ENCODE measurements around the gene RAB3IL1. TPM values are rescaled to one million over a fixed set of nuclear protein-coding genes. Genes with fewer than 3 reads are reported as not detected.

RAB3IL1 gene
- total RNA-seq, 3 donors from 2014 or later = 0.15 to 1.4 TPM; not detected in 1

DNA sequence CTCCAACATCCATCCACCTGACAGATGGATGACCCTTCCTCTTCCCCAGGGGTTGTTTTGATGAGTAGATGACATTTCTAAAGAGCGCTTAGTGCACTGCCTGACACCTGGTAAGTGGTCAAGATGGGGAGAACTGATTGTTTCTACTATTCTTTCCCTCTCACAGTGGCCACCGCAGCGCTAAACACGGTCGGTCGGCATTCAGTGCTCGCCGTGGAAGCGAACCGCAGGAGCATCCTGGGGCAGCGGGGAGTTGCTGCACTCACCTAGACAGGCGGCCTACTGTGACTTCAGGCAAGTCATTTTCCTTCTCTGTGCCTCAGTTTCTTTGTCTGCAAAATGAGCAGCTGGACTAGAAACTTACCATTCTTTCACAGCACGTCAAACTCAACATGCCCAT is 27.8 kb upstream of the RAB3IL1 start:
- Mint-ChIP-seq H3K4me1 (ENCODE audit: low read depth) (peaks cover 3% of the 10 kb centered on the region), H3K4me3 (no peak overlapping the region), H3K36me3 (ENCODE audit: insufficient read depth) (no peaks in the 10 kb centered on the region), H3K27me3 (ENCODE audit: low read depth) (no peaks in the 10 kb centered on the region), H3K9me3 (no peaks in the 10 kb centered on the region)
- DNase-seq (no peak), ATAC-seq (no peak)

DNA sequence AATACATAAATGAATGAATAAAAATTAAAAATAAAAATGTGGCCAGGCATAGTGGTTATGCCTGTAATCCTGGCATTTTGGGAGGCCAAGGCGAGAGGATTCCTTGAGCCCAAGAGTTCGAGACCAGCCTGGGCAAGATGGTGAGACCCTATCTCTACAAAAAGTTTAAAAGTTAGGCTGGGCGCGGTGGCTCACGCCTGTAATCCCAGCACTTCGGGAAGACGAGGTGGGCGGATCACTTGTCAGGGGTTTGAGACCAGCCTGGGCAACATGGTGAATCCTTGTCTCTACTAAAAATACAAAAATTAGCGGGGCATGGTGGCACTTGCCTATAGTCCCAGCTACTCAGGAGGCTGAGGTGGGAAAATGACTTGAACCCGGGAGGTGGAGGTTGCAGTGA is 23.1 kb upstream of the RAB3IL1 start:
- Mint-ChIP-seq H3K36me3 (ENCODE audit: insufficient read depth) (peaks cover 3% of the 10 kb centered on the region), H3K4me3 (no peak overlapping the region), H3K27me3 (ENCODE audit: low read depth) (peaks cover 10% of the 10 kb centered on the region), H3K9me3 (peaks cover 13% of the 10 kb centered on the region), H3K4me1 (ENCODE audit: low read depth) (no peaks in the 10 kb centered on the region)
- ATAC-seq = no peak
- DNase-seq = no peak

DNA sequence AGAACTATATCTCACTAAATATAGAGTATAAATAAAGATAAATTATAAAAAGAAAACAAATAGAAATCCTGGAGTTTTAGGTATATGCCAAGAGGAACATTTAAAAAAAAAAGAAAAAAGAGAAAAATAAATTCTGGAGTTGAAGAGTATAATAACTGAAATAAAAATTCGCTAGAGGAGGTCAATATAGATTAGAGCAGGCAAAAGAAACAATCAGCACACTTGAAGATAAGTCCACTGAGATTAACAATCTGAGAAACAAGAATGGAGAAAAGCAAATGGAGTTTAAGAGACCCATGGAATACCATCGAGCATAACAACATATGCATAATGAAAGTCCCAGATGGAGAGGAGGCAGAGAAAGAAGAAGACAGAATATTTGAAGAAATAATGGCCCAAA is 18.5 kb upstream of the RAB3IL1 start:
- peaks cover 3% of the 10 kb centered on the region for H3K36me3 Mint-ChIP-seq (ENCODE audit: insufficient read depth)
- no peak for ATAC-seq
- no peak overlapping the region for H3K4me3 Mint-ChIP-seq

DNA sequence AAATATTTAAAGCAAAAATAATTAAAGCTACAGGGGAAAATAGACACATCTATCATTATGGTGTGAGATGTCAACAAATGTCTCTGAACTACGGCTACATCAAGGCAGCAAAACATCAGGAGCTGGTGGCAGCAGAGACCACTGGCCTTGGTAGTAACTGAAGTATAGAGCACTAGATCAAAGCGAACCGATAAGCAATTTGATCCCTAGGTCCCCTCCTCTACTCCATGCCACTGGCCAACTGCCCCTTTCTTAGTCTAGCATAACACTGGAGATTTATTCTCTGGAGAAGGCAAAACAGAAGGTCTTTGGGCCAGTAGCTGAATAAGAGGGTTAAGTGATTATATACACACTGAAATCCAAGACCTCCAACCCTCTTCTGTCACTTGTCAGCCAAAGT is 13.6 kb upstream of the RAB3IL1 start:
- Mint-ChIP-seq H3K9me3 (peaks cover 7% of the 10 kb centered on the region), H3K36me3 (ENCODE audit: insufficient read depth) (peaks cover under 1% of the 10 kb centered on the region), H3K27me3 (ENCODE audit: low read depth) (peaks cover 17% of the 10 kb centered on the region), H3K4me3 (no peak overlapping the region), H3K4me1 (ENCODE audit: low read depth) (no peaks in the 10 kb centered on the region)
- no peak for ATAC-seq
- no peak for DNase-seq

More for the DNA sequence above, 18.5 kb upstream of the RAB3IL1 start:
- DNase-seq = no peak
- Mint-ChIP-seq H3K27me3 (ENCODE audit: low read depth) (peaks cover 26% of the 10 kb centered on the region), H3K9me3 (peaks cover 18% of the 10 kb centered on the region), H3K4me1 (ENCODE audit: low read depth) (no peaks in the 10 kb centered on the region)

DNA sequence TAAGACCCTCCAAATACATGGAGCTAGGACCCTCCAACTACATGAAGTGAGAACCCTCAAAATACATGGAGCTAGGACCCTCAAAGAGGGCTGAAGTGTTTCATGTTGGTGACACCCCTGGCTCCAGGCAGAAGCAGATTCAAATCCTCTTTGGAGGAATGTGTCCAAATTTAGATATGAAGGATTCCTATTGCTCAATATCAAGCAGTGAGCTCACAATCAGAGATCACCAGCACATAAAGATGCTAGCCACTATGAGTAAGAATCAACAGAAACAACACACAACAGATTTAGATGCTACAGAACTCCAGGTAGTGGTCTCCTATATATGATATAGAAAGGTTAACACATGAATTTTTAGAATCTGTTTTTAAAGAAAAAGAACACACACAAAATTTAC is 11.2 kb upstream of the RAB3IL1 start:
- H3K9me3 Mint-ChIP-seq = peaks cover 5% of the 10 kb centered on the region
- peaks cover 11% of the 10 kb centered on the region for H3K27me3 Mint-ChIP-seq (ENCODE audit: low read depth)
- H3K4me3 Mint-ChIP-seq = no peak overlapping the region
- no peak for DNase-seq
- no peaks in the 10 kb centered on the region for H3K4me1 Mint-ChIP-seq (ENCODE audit: low read depth)
- no peaks in the 10 kb centered on the region for H3K36me3 Mint-ChIP-seq (ENCODE audit: insufficient read depth)
- ATAC-seq = no peak

DNA sequence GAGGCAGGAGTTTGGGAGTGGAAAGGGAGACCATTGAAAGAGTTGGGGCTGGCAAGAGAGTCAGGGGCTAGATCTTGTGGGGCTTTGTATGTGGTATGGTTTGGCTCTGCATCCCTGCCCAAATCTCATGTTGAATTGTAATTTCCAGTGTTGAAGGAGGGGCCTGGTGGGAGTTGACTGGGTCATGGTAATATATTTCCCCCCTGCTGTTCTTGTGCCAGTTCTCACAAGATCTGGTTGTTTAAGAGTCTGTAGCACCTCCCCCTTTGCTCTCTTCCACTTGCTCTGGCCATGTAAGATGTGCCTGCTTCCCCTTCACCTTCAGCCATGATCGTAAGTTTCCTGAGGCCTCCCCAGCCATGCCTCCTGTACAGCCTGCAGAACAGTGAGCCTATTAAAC is 10.1 kb upstream of the RAB3IL1 start:
- ATAC-seq = no peak
- Mint-ChIP-seq H3K27me3 (ENCODE audit: low read depth) (peaks cover 10% of the 10 kb centered on the region), H3K36me3 (ENCODE audit: insufficient read depth) (no peaks in the 10 kb centered on the region)

DNA sequence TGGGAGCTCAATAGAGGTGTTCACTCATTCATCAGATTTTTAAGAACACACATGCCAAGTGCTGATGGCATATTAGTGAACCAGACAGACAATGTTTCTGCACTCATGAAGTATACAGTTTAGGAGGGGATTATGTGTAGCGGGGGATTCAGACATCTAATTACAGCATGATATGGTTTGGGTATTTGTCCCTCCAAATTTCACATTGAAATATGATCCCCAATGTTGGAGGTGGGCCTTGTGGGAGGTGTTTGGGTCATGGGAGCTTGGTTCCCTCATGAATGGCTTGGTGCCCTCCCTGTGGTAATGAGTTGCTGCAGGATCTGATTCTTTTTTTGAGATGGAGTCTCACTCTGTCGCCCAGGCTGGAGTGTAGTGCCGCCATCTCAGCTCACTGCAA is 8.9 kb upstream of the RAB3IL1 start:
- no peaks in the 10 kb centered on the region for H3K4me1 Mint-ChIP-seq (ENCODE audit: low read depth)

More for the DNA sequence above, 10.1 kb upstream of the RAB3IL1 start:
- H3K4me1 Mint-ChIP-seq (ENCODE audit: low read depth) = no peaks in the 10 kb centered on the region
- H3K9me3 Mint-ChIP-seq = no peaks in the 10 kb centered on the region
- H3K4me3 Mint-ChIP-seq = no peak overlapping the region
- no peak for DNase-seq

DNA sequence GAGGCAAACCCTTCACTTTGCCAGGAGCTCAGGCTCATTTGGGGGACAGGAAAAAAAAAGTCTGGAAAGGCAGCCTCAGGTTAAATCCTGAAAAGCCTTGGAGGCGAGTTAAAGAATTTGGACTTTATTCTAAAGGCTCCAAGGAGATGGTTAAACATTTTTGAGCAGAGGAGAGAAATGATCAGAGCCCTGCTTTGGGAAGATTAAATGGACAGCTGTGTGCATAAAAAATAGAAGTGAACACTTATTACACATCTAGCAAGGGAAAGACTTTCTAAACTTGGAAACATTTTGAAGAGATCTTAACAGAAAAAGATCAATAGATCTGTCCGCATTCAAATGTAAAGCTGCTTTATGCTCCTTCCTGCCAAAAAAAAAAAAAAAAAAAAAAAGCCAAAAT is 8.4 kb upstream of the RAB3IL1 start:
- no peak overlapping the region for H3K4me3 Mint-ChIP-seq
- no peaks in the 10 kb centered on the region for H3K36me3 Mint-ChIP-seq (ENCODE audit: insufficient read depth)
- no peak for DNase-seq
- peaks cover 11% of the 10 kb centered on the region for H3K27me3 Mint-ChIP-seq (ENCODE audit: low read depth)
- ATAC-seq = no peak
- H3K4me1 Mint-ChIP-seq (ENCODE audit: low read depth) = no peaks in the 10 kb centered on the region
- no peaks in the 10 kb centered on the region for H3K9me3 Mint-ChIP-seq

More for the DNA sequence above, 8.9 kb upstream of the RAB3IL1 start:
- Mint-ChIP-seq H3K36me3 (ENCODE audit: insufficient read depth) (no peaks in the 10 kb centered on the region), H3K27me3 (ENCODE audit: low read depth) (peaks cover 13% of the 10 kb centered on the region), H3K9me3 (no peaks in the 10 kb centered on the region), H3K4me3 (no peak overlapping the region)
- DNase-seq = no peak
- ATAC-seq = no peak

DNA sequence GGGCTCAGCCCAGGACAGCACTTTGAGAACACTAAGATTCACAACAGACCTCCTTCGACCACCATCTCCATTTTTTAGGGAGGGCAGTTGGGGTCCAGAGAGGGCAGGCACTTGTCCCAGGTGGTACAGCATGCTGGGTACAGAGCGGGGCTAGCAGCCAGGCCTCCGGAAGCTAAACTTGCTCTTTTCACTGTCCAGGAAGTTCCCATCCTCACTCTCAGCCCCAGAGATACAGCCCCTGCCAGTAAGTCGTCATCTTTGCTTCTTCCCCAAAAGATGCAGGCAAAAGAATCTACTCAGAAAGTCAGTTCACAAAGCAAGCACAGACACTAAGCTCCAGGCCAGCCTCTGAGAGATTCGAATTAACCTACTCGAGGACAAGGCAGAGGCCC is 6.7 kb upstream of the RAB3IL1 start:
- no peaks in the 10 kb centered on the region for H3K36me3 Mint-ChIP-seq (ENCODE audit: insufficient read depth)
- no peak overlapping the region for H3K4me3 Mint-ChIP-seq
- peaks cover 25% of the 10 kb centered on the region for H3K27me3 Mint-ChIP-seq (ENCODE audit: low read depth)
- ATAC-seq = no peak
- no peak for DNase-seq
- no peaks in the 10 kb centered on the region for H3K9me3 Mint-ChIP-seq
- no peaks in the 10 kb centered on the region for H3K4me1 Mint-ChIP-seq (ENCODE audit: low read depth)

DNA sequence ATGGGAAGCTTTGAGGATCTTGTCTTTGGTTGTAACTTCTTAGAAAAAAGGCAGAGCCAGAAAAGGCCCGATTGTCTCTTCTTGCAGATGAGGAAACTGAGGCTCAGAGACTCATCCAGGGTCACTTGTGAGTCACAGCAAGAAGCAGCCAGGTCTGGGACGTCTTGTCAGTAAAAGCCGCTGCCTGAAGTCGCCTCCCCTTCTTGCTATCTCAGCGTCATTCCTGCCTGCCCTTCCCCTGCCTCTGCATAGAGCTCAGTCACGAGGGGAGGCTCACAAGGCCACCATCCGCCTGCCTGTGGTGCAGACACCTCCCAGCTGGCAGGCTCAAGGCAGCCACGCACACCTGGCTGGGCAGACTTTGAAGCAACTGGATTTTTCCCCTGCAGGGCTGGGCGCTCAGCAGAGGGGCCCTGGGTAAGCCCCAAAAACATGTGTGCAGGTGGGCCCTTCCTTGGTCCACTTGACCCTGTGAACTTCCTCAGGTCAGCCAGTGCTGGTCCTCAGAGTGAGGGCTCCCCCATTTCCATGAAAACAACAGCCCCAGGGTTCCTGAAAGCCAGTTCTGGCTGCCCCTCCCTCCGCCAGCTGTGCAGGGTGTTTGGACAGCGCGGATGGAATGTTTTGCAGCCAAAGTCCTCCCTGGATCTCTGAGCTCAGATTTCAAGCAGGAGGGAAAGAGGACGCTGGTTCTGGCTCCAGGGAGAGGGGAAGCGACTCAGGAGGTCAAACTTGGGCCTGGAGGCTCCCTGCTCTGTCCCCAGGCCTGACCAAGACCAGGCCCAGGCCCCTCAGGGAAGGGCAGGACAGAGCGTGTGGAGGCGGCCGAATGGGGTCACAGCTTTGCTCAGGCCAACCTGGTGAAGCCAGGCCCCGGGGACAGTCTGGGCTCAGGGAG is 6.0 kb upstream of the RAB3IL1 start:
- ATAC-seq (no peak), DNase-seq (no peak)
- Mint-ChIP-seq H3K36me3 (ENCODE audit: insufficient read depth) (no peaks in the 10 kb centered on the region), H3K4me1 (ENCODE audit: low read depth) (no peaks in the 10 kb centered on the region), H3K4me3 (no peak overlapping the region), H3K27me3 (ENCODE audit: low read depth) (peaks cover 31% of the 10 kb centered on the region), H3K9me3 (no peaks in the 10 kb centered on the region)

DNA sequence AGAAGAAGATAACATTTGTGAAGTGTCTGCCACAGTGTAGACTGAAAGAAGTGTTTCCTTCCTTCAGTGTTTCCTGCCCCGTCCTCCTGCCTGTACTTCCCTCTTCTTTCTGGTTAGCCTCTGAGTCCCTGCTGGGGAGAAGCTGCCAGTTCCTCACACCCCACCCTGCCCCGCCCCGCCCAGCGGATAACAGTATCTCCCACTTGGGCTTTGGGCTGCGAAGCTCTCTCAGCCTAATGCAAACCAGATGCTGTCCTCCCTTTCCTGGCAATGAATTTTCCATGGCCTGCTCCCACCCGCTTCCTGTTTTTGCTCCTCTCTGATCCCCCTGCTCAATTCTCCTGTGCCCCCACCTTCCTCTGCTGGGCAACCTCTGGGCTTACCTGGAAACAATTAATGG is 5.2 kb upstream of the RAB3IL1 start:
- Mint-ChIP-seq H3K9me3 (no peaks in the 10 kb centered on the region), H3K4me3 (no peak overlapping the region), H3K36me3 (ENCODE audit: insufficient read depth) (no peaks in the 10 kb centered on the region), H3K4me1 (ENCODE audit: low read depth) (peaks cover 8% of the 10 kb centered on the region), H3K27me3 (ENCODE audit: low read depth) (peaks cover 40% of the 10 kb centered on the region)
- no peak for DNase-seq
- no peak for ATAC-seq

DNA sequence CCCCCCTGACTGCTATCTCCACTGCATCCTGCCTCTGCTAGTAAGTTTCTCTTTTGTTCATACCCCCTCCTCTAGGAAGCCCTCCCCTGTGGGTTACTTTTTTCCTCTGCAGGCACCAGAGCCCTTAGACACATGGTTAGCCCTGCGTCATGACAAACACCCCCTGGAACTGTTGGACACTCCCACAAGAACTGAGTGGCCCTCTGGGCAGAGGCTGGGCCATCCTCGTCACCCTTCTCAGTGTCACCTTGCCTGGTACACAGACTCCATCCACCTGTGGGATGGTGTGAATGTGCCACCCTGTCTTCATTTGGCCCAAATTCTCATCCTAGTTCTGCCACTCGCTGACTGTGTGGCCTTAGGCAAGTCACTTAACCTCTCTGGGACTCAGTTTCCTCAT is 4.1 kb upstream of the RAB3IL1 start:
- Mint-ChIP-seq H3K27me3 (ENCODE audit: low read depth) (peaks cover 45% of the 10 kb centered on the region), H3K4me1 (ENCODE audit: low read depth) (peaks cover 8% of the 10 kb centered on the region), H3K4me3 (no peak overlapping the region), H3K36me3 (ENCODE audit: insufficient read depth) (no peaks in the 10 kb centered on the region), H3K9me3 (no peaks in the 10 kb centered on the region)
- ATAC-seq (no peak), DNase-seq (no peak)

DNA sequence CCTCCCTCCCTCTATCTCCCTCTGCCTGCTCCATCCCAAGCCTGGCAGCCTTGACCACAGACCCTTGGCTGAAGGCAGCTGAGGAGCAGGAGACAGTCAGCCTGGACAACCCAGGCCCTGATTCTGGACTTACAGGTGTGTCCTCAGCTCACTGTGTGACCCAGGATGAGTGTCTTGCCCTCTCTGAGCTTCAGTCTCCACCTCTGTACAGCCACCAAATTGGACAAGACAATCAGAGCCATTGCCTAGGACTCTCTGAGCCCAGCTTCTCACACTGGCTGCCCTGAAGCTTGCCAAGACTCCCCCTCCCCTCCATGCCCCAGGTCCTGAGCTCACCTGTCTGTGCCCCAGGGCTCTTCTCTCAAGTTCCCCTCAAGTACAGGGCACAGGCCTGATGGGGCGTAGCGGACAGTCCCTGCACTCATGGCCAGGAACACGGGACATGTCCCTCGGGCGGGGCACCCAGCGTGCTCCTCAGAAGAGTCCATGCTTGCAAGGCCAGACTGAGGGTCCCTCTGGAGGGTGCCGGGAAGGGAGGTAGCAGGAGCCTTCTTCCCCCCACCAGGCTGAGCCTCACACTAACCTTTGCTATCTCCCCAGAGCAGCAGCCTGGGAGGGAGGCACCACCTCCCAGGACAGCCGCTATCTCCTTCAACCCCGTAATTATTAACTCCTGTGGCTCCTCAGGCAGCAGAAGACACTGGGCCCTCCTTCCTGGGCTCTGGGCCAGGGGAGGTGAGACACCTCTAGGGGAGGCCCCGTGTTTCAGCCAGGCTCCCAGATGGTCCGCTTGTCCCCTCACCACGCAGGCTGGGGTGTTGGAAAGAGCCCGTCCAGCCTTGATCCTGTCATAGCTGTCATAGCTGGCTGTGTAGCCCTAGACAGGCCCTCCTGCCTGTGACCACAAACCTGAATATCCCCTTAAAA is 2.6 kb upstream of the RAB3IL1 start:
- Mint-ChIP-seq H3K36me3 (ENCODE audit: insufficient read depth) (no peaks in the 10 kb centered on the region), H3K4me1 (ENCODE audit: low read depth) (peaks cover 8% of the 10 kb centered on the region), H3K27me3 (ENCODE audit: low read depth) (peaks cover 58% of the 10 kb centered on the region), H3K9me3 (no peaks in the 10 kb centered on the region), H3K4me3 (no peak overlapping the region)
- no peak for DNase-seq
- no peak for ATAC-seq

DNA sequence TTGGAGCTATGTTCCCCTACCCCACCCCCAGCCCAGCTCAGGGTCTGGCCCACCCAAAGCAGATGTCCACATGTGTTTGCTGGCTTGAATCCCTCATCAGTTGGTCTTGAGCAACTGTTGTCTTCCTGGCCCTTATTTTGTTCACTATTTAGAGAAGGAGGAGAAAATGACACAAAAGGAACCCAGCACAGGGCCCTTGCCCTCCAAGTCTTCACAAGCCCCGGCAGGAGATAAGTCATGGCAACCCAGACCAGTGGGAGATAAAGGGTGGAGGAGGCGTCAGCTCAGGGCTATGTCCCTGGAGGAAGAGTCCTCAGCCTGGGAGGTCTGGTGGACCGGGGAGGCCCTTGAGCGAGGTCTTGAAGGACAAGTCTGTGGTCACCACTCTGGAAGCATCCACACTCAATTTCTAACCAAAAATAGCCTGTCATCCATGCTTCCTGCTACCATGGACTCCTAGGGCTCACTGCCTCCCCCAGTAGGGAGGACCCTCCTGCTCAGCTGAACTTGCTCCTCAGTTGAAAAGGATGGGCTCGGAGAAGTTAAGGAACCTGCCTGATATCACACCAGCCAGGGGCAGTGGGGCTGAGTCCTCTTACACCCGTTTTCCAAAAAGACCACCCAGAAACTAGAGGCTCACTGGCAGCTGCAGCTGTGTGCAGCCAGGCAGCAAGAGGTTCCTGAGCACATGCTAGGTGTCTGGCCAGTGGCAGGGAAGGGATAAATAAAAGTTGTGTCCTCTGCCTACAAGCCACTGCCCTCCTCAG is 1.8 kb upstream of the RAB3IL1 start:
- Mint-ChIP-seq H3K4me3 (peak overlapping the region; percentile 9), H3K27me3 (ENCODE audit: low read depth) (peaks cover 66% of the 10 kb centered on the region)
- DNase-seq = no peak

More for the DNA sequence above, 1.8 kb upstream of the RAB3IL1 start:
- H3K9me3 Mint-ChIP-seq = no peaks in the 10 kb centered on the region
- no peak for ATAC-seq
- no peaks in the 10 kb centered on the region for H3K36me3 Mint-ChIP-seq (ENCODE audit: insufficient read depth)
- peaks cover 8% of the 10 kb centered on the region for H3K4me1 Mint-ChIP-seq (ENCODE audit: low read depth)

Measured in activated T-cell treated with anti-CD3 and anti-CD28 coated beads, Interleukin-2, amount 50 U/mL, for 4 hours (primary cell).